ENCODE measurements around the gene COBLL1. TPM values are rescaled to one million over a fixed set of nuclear protein-coding genes. Genes with fewer than 3 reads are reported as not detected.

Gene COBLL1
- total RNA-seq, 6 experiments from 2014 or later = 28.1 to 49.7 (median 29.9) TPM

GRCh38 chr2:164692958-164693357, 148.7 kb downstream of the COBLL1 start:
- peaks cover 23% of the 10 kb centered on the region for H3K36me3 Mint-ChIP-seq (ENCODE audit: low read depth)
- no peaks in the 10 kb centered on the region for H3K27me3 Mint-ChIP-seq (ENCODE audit: insufficient read depth)
- TF ChIP-seq CTCF (IDR thresholded peaks at IDR 0.05) = no peak
- no peaks in the 10 kb centered on the region for H3K9me3 Mint-ChIP-seq
- DNase-seq = no peak
- no peak overlapping the region for H3K4me3 Mint-ChIP-seq
- no peak overlapping the region for H3K27ac Mint-ChIP-seq
- H3K4me1 Mint-ChIP-seq (ENCODE audit: low read depth) = peaks cover 24% of the 10 kb centered on the region

DNA sequence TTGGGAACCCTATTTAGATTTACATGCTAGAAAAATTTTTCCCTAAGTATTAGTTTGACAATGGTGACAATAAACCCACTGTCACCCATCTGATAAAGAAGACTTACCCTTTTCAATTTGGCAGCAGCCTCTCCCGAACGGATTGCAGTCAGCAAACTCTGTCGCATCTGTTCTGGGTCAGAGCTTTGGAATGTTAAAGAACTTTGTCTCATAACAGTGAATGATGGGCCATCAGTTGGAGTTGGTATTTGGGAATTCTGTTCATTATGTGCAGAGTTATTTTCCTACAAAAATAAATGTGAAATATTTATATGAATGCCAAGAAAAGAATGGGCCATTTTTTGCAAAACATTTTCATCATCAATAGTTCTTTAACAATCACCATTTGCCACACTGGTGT, 149.5 kb downstream of the COBLL1 start:
- H3K4me3 Mint-ChIP-seq = no peak overlapping the region
- DNase-seq = no peak
- no peaks in the 10 kb centered on the region for H3K9me3 Mint-ChIP-seq
- H3K36me3 Mint-ChIP-seq (ENCODE audit: low read depth) = peaks cover 23% of the 10 kb centered on the region
- no peaks in the 10 kb centered on the region for H3K27me3 Mint-ChIP-seq (ENCODE audit: insufficient read depth)
- no peak for TF ChIP-seq CTCF (IDR thresholded peaks at IDR 0.05)
- H3K4me1 Mint-ChIP-seq (ENCODE audit: low read depth) = peaks cover 17% of the 10 kb centered on the region; the same call in 1 of the 2 replicates
- no peak overlapping the region for H3K27ac Mint-ChIP-seq

- no peak overlapping the region for H3K27ac Mint-ChIP-seq
- TF ChIP-seq CTCF (IDR thresholded peaks at IDR 0.05) = no peak
- no peak for DNase-seq
- H3K4me3 Mint-ChIP-seq = no peak overlapping the region
- no peaks in the 10 kb centered on the region for H3K9me3 Mint-ChIP-seq
- H3K27me3 Mint-ChIP-seq (ENCODE audit: insufficient read depth) = no peaks in the 10 kb centered on the region
- peaks cover 14% of the 10 kb centered on the region; the same call in 1 of the 2 replicates for H3K4me1 Mint-ChIP-seq (ENCODE audit: low read depth)
- H3K36me3 Mint-ChIP-seq (ENCODE audit: low read depth) = peaks cover 20% of the 10 kb centered on the region
Observed at GRCh38 chr2:164691346-164691887, 150.2 kb downstream of the COBLL1 start.

GRCh38 chr2:164690361-164690760, 151.3 kb downstream of the COBLL1 start:
- Mint-ChIP-seq H3K4me3 (no peak overlapping the region), H3K36me3 (ENCODE audit: low read depth) (peaks cover 17% of the 10 kb centered on the region), H3K4me1 (ENCODE audit: low read depth) (peaks cover 13% of the 10 kb centered on the region; the same call in 1 of the 2 replicates), H3K27ac (no peak overlapping the region), H3K27me3 (ENCODE audit: insufficient read depth) (no peaks in the 10 kb centered on the region), H3K9me3 (no peaks in the 10 kb centered on the region)
- no peak for DNase-seq
- TF ChIP-seq CTCF (IDR thresholded peaks at IDR 0.05) = no peak

DNA sequence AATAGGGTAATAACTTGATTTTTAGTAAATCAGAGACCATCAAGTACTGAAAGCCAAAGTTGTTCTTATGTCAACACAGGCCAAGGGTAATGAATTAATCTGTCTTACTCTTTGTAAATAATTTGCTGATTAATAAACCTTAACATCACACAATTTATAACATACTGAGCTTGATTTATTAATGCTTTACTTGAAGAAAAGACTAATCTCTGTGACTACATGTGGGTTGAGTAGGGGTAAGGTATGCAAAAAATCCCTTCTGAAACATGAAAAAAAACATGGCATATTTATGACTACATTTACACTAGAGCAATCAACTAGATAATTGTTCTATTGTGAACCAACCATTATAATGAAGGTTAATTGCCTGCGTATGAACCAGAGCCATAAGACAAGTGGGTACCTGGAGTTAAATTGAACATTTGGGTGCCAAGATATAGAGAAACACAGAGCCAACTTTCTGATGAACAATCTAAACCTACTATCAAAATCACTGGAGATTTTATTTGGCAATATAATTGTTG, 152.7 kb downstream of the COBLL1 start:
- H3K36me3 Mint-ChIP-seq (ENCODE audit: low read depth) = peaks cover 12% of the 10 kb centered on the region; the same call in 1 of the 2 replicates
- TF ChIP-seq CTCF (IDR thresholded peaks at IDR 0.05) = no peak
- H3K27me3 Mint-ChIP-seq (ENCODE audit: insufficient read depth) = no peaks in the 10 kb centered on the region
- DNase-seq = no peak
- H3K27ac Mint-ChIP-seq = no peak overlapping the region
- H3K9me3 Mint-ChIP-seq = no peaks in the 10 kb centered on the region
- H3K4me1 Mint-ChIP-seq (ENCODE audit: low read depth) = peaks cover 13% of the 10 kb centered on the region; the same call in 1 of the 2 replicates
- no peak overlapping the region for H3K4me3 Mint-ChIP-seq
